ENCODE data around the gene CLIC4. TPM values are rescaled to one million over a fixed set of nuclear protein-coding genes. Genes with fewer than 3 reads are reported as not detected.

CLIC4 gene
- total and polyA plus RNA-seq, 11 donors, result 111 to 917 (median 387) TPM

DNA sequence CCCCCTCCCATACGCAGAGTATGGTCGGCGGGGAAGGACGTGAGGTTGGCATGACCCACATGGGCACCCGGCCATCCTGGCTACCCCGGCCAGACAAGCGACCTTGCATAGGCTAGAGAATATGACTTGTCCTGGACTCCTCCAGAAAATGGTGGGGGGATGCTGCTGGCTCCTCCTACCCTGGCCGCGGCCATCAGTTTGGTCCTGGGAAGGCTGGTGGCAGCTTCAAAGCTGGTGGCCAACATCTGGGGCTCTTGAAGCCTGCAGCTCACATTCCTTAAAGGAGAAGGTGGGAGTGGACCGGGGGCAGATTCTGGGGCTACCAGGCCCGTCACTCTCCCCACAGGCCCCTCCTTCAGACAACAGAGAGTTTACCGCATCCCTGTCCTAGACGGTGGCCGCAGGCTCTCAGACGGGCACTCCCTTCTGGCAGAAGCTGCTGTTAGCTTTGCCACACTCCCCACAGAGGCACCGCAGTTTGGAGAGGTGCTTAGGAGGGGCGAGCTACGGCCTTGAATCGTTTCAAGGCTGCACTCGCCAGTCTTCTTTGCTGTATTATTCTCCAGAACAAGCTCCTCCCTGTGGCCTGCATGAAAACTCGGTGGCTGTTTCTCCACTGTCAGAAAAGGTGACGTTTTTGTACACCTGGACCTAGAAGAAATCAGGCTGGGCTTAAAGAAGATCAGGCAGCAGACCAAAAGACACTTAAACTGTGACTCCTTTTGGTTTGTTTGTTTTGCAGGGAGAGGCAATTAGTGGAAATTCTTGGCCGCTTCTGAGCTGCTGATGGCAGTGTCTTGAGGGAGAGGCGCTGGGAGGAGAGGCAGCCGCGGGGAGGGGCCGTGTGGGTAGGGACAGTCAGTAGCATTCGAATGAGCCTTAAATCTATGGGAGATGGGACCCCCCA, 116.8 kb downstream of the CLIC4 start:
- intact Hi-C loops (cut with DNase I), result no loop called here
- no peak for ATAC-seq

DNA sequence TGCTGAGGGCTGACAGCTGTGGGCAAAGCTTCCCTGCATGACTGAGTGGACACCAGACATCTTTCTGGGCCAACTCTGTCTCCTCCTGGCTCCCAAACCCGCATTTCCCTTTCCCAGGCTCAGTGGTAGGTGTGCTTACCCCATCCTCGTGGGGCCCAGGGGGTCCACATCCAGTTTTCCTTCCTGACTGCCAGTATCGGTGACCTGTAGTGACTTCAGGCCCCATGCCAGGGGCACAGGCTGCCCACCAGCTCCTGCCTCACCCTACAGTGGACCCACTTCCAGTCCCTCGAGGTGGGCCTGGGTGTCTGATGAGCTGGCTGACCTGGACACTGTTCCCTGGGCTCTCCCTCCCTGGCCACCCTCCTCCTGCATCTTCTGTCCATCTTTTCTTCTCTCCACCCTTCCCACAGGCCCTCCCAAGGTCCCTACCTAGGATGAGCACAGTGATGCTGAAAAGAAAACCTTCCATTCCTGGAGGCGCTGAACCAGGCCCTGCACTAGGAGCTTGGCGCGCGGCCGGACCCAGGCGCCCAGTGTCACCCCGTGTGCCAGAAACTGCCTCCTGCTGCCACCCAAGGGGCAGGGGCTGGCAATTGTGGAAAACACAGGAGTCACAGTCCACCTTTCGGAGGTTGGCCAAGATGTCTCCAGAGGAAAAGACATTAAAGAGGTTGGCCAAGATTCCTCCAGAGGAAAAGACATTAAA, 117.7 kb downstream of the CLIC4 start:
- H3K4me1 ChIP-seq, result peaks cover 0 to 4% (median 0%) of the 10 kb centered on the region in 12 donors
- TF ChIP-seq POLR2A (IDR thresholded peaks at IDR 0.05), result no peak
- TF ChIP-seq, protein P1, sequence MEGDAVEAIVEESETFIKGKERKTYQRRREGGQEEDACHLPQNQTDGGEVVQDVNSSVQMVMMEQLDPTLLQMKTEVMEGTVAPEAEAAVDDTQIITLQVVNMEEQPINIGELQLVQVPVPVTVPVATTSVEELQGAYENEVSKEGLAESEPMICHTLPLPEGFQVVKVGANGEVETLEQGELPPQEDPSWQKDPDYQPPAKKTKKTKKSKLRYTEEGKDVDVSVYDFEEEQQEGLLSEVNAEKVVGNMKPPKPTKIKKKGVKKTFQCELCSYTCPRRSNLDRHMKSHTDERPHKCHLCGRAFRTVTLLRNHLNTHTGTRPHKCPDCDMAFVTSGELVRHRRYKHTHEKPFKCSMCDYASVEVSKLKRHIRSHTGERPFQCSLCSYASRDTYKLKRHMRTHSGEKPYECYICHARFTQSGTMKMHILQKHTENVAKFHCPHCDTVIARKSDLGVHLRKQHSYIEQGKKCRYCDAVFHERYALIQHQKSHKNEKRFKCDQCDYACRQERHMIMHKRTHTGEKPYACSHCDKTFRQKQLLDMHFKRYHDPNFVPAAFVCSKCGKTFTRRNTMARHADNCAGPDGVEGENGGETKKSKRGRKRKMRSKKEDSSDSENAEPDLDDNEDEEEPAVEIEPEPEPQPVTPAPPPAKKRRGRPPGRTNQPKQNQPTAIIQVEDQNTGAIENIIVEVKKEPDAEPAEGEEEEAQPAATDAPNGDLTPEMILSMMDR (IDR thresholded peaks at IDR 0.05), result no peak
- no peak for ATAC-seq
- H3K4me3 ChIP-seq, result no peak overlapping the region
- H3K9me3 ChIP-seq, result no peaks in the 10 kb centered on the region
- DNase-seq, result no peak
- intact Hi-C loops (cut with DNase I), result no loop called here
- H3K27me3 ChIP-seq, result peaks cover 0 to 50% (median 9%) of the 10 kb centered on the region in 9 donors
- no peak overlapping the region for H3K27ac ChIP-seq
- 86 to 97% (median 88%) methylated on average over 11 to 12 of the region's 12 CpGs for WGBS, 4 donors
- no peaks in the 10 kb centered on the region for H3K36me3 ChIP-seq

More for the DNA sequence above, 116.8 kb downstream of the CLIC4 start:
- no peak for DNase-seq
- H3K36me3 ChIP-seq, result no peaks in the 10 kb centered on the region
- H3K27me3 ChIP-seq, result peaks cover 0 to 50% (median 2%) of the 10 kb centered on the region in 9 donors
- no peaks in the 10 kb centered on the region for H3K9me3 ChIP-seq
- peaks cover 0 to 4% (median 0%) of the 10 kb centered on the region in 12 donors for H3K4me1 ChIP-seq
- no peak for TF ChIP-seq POLR2A (IDR thresholded peaks at IDR 0.05)
- H3K4me3 ChIP-seq, result no peak overlapping the region
- no peak overlapping the region for H3K27ac ChIP-seq
- 54 to 64% (median 60%) methylated on average over 24 to 28 of the region's 28 CpGs for WGBS, 4 donors

DNA sequence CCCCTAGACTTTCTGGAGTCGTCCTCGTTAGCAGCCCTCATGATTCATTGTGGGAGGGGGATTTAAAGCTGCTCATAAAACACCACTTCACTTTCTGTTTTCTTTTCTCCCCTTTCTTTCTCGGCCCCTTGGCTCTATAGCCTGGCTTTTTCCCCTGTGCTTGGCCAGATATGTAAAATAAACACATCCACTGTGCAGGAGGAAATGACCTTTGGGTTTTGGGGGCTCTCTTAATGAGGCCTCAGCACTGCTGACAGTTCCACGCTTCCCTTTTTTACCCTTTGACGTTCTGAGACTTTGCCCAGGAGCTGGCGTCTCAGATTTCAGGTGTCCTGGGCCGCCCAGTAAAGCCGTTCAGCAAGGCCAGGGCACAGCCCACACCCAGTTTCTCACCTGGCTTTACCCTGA, 119.1 kb downstream of the CLIC4 start:
- H3K4me1 ChIP-seq, result peaks cover 0 to 4% (median 0%) of the 10 kb centered on the region in 12 donors
- peaks cover 0 to 49% (median 9%) of the 10 kb centered on the region in 9 donors for H3K27me3 ChIP-seq
- H3K9me3 ChIP-seq, result no peaks in the 10 kb centered on the region
- DNase-seq (no peak), ATAC-seq (no peak)
- H3K27ac ChIP-seq, result no peak overlapping the region
- WGBS, 4 donors, result 51 to 62% (median 59%) methylated on average over 8 of the region's 8 CpGs
- H3K36me3 ChIP-seq, result no peaks in the 10 kb centered on the region
- intact Hi-C loops (cut with DNase I), result no loop called here
- TF ChIP-seq POLR2A (IDR thresholded peaks at IDR 0.05), result no peak
- TF ChIP-seq, protein P1 (IDR thresholded peaks at IDR 0.05), result no peak
- no peak overlapping the region for H3K4me3 ChIP-seq

DNA sequence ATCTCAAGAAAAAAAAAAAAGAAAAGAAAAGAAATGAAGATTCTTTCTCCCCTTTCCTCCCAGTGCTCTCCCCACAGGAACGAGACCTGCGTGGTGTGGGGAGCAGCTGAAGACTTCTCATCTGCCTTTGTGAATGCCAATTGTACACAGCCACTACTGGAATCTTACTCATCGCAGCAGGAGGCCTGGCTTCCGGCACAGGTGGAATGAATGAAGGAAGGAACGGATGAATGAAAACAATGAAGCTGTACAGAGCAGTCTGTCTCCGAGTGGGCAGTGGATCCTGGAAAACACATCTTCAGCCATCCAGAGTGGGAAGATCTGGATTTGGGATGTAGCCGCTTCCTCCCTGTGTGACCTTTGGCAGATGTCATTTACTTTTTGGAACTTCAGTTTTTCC, 119.9 kb downstream of the CLIC4 start:
- no peak overlapping the region for H3K4me3 ChIP-seq
- 75 to 84% (median 80%) methylated on average over 7 of the region's 7 CpGs for WGBS, 4 donors
- DNase-seq (no peak), ATAC-seq (no peak)
- H3K27me3 ChIP-seq, result peaks cover 0 to 53% (median 9%) of the 10 kb centered on the region in 9 donors
- H3K9me3 ChIP-seq, result no peaks in the 10 kb centered on the region
- no peak overlapping the region for H3K27ac ChIP-seq
- no peaks in the 10 kb centered on the region for H3K36me3 ChIP-seq
- intact Hi-C loops (cut with DNase I), result no loop called here
- H3K4me1 ChIP-seq, result peaks cover 0 to 4% (median 0%) of the 10 kb centered on the region in 12 donors
- TF ChIP-seq, protein P1 (IDR thresholded peaks at IDR 0.05), result no peak
